Neural progenitor cell (in vitro differentiated cells): ENCODE measurements around the gene INPP5J. TPM values are rescaled to one million over a fixed set of nuclear protein-coding genes. Genes with fewer than 3 reads are reported as not detected.

Experiments
- DNase-seq: peaks from one replicate; pipeline ENCODE4 v3.0.0-alpha.2; 2016; ENCODE audit warnings: low spot score
- H2AFZ ChIP-seq: fragments of 200-600 bp; sonication (generic); replicated peaks from 2 replicates; pipeline ENCODE4 v1.6.1; 2016; ENCODE audit warnings: antibody characterized with exemption
- H3F3A ChIP-seq: fragments of 200-600 bp; sonication (generic); 2 replicates; pipeline ENCODE4 v1.6.1; 2016; ENCODE audit warnings: antibody characterized with exemption, low read depth
- H3K27ac ChIP-seq: fragments of 200-600 bp; sonication (generic); 2 replicates; pipeline ENCODE4 v1.5.1; 2016; ENCODE audit warnings: mild to moderate bottlenecking
- H3K27me3 ChIP-seq: fragments of 200-600 bp; sonication (generic); 2 replicates; pipeline ENCODE4 v1.6.1; 2016; ENCODE audit warnings: mild to moderate bottlenecking, moderate library complexity
- H3K36me3 ChIP-seq: fragments of 200-600 bp; sonication (generic); 2 replicates; pipeline ENCODE4 v1.5.1; 2016
- H3K4me1 ChIP-seq: fragments of 200-600 bp; sonication (generic); 2 replicates; pipeline ENCODE4 v1.6.1; 2016; ENCODE audit warnings: mixed run types
- H3K4me2 ChIP-seq: fragments of 200-600 bp; sonication (generic); 2 replicates; pipeline ENCODE4 v1.6.1; 2016
- H3K4me3 ChIP-seq: fragments of 200-600 bp; sonication (generic); 2 replicates; pipeline ENCODE4 v1.5.1; 2016
- H3K79me2 ChIP-seq: fragments of 200-600 bp; sonication (generic); 2 replicates; pipeline ENCODE4 v1.6.1; 2016; ENCODE audit warnings: low read depth
- H3K9ac ChIP-seq: fragments of 200-600 bp; sonication (generic); 2 replicates; pipeline ENCODE4 v1.6.1; 2016
- H3K9me3 ChIP-seq: fragments of 200-600 bp; sonication (generic); 2 replicates; pipeline ENCODE4 v1.5.1; 2016; ENCODE audit warnings: low read depth
- H4K20me1 ChIP-seq: fragments of 200-600 bp; sonication (generic); 2 replicates; pipeline ENCODE4 v1.6.1; 2016; ENCODE audit warnings: low read depth
- H3K27ac Mint-ChIP-seq: 3 replicates; pipeline ENCODE4 v1.8.0; 2021; ENCODE audit warnings: mixed read lengths
- H3K27me3 Mint-ChIP-seq: 2 replicates; pipeline ENCODE4 v1.8.0; 2022; ENCODE audit warnings: low read depth, mild to moderate bottlenecking, inconsistent platforms, moderate library complexity, mixed read lengths; ENCODE audit not compliant: insufficient read depth
- H3K36me3 Mint-ChIP-seq: 3 replicates; pipeline ENCODE4 v1.8.0; 2021; ENCODE audit warnings: mixed read lengths
- H3K4me1 Mint-ChIP-seq: 3 replicates; pipeline ENCODE4 v1.8.0; 2021; ENCODE audit warnings: mixed read lengths
- H3K4me3 Mint-ChIP-seq: 3 replicates; pipeline ENCODE4 v1.8.0; 2021; ENCODE audit warnings: mild to moderate bottlenecking, moderate library complexity, mixed read lengths
- H3K9me3 Mint-ChIP-seq: 3 replicates; pipeline ENCODE4 v1.8.0; 2020; ENCODE audit warnings: mixed read lengths
- EZH2 ChIP-seq: fragments of 200-600 bp; sonication (generic); IDR thresholded peaks from 2 replicates; pipeline ENCODE4 v1.6.1; 2017; ENCODE audit warnings: antibody characterized with exemption, mild to moderate bottlenecking, moderate library complexity
- EZH2phosphoT487 ChIP-seq: fragments of 200-600 bp; sonication (generic); IDR thresholded peaks from 2 replicates; pipeline ENCODE4 v1.6.1; 2017; ENCODE audit warnings: antibody characterized with exemption
- total RNA-seq: library from RNA; depleted of rRNA; stranded (reverse); fragments of >200 nt; gene quantifications from 2 replicates; pipeline ENCODE4 v1.2.3, GENCODE V29; 2015; ENCODE audit warnings: low replicate concordance
- TF ChIP-seq, protein P1 (sequence below): fragments of 200-600 bp; sonication (generic); IDR thresholded peaks from 2 replicates; pipeline ENCODE4 v1.5.1; 2017; ENCODE audit warnings: antibody characterized with exemption, mild to moderate bottlenecking

INPP5J gene
- total RNA-seq, 1 donor from 2014 or later = 1.5 TPM

DNA sequence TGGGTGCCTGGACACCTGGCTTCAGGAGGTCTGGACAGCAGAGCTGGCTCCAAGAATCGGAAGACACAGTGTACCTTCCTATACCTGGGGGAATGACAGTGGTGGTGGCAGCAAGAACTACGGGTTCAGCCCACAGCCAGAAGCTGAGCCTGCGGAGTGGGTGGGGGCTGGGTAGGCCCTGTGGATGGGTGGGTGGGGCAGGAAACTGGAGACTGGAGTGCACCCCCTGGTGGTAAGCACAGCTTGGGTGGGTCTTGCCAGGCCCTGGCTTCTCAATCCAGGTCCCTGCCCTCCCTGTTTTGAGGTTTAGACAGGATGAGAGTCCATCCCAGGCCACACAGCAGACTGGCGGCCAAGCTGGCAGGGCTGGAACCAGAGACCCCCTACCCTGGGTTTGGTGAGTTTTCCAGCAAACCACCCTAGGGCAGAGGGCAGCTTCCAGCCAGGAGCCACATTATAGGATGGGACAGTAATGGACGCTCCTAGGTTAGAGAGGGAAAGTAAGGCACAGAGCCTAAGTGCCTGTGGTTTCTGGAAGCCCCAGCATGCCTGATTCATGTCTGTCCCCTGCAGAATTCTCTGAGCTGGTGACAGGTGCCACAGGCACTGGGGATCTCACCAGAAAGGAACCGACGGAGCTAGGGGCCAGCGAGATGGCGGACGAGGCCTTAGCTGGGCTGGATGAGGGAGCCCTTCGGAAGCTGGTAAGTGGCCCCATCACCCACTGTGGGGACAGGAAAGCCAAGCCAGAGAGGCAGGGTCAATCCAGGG lies 40.0 kb upstream of the INPP5J start:
- peaks cover 24% of the 10 kb centered on the region for H3K4me1 Mint-ChIP-seq
- Histone ChIP-seq H2AFZ (no peak overlapping the region), H3K9me3 (no peaks in the 10 kb centered on the region), H4K20me1 (peaks cover 2% of the 10 kb centered on the region), H3K9ac (no peak overlapping the region), H3K4me2 (no peak overlapping the region), H3F3A (peaks cover 11% of the 10 kb centered on the region), H3K79me2 (peaks cover 9% of the 10 kb centered on the region), H3K27me3 (no peaks in the 10 kb centered on the region), H3K4me1 (peaks cover 4% of the 10 kb centered on the region), H3K27ac (no peak overlapping the region), H3K4me3 (no peak overlapping the region), H3K36me3 (no peaks in the 10 kb centered on the region)
- peaks cover 2% of the 10 kb centered on the region for H3K36me3 Mint-ChIP-seq
- peak; percentile 45 for DNase-seq
- H3K27me3 Mint-ChIP-seq = peaks cover 12% of the 10 kb centered on the region
- TF ChIP-seq, protein P1, sequence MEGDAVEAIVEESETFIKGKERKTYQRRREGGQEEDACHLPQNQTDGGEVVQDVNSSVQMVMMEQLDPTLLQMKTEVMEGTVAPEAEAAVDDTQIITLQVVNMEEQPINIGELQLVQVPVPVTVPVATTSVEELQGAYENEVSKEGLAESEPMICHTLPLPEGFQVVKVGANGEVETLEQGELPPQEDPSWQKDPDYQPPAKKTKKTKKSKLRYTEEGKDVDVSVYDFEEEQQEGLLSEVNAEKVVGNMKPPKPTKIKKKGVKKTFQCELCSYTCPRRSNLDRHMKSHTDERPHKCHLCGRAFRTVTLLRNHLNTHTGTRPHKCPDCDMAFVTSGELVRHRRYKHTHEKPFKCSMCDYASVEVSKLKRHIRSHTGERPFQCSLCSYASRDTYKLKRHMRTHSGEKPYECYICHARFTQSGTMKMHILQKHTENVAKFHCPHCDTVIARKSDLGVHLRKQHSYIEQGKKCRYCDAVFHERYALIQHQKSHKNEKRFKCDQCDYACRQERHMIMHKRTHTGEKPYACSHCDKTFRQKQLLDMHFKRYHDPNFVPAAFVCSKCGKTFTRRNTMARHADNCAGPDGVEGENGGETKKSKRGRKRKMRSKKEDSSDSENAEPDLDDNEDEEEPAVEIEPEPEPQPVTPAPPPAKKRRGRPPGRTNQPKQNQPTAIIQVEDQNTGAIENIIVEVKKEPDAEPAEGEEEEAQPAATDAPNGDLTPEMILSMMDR = peak; percentile 47
- TF ChIP-seq EZH2phosphoT487 = no peak
- peak overlapping the region; percentile 92 for H3K4me3 Mint-ChIP-seq
- no peak overlapping the region for H3K27ac Mint-ChIP-seq
- no peaks in the 10 kb centered on the region for H3K9me3 Mint-ChIP-seq

DNA sequence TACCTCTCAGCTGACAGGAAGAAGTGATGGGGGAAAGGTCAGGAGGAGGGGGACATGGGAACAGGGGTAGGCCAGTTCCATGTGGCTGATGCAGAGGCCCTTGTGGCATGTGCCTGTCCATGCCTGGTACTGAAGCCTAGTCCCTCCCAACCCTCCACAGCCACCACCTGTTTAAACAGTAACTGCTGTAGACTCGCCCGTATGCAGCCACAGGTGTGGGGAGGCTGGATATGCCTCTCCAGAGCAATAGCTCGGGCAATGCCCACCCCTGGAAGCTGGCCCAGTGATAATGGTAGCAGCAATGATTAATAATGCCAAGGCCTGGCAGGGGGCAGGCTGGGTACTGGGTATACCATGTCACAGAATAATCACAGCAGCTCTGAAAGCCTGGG lies 39.4 kb upstream of the INPP5J start:
- H3K27me3 Mint-ChIP-seq = peaks cover 12% of the 10 kb centered on the region
- H3K4me2 ChIP-seq = peak overlapping the region; percentile 89
- H3K27ac Mint-ChIP-seq = no peak overlapping the region
- H3K4me3 Mint-ChIP-seq = no peak overlapping the region
- DNase-seq = no peak
- TF ChIP-seq EZH2phosphoT487 = no peak
- TF ChIP-seq, protein P1 = no peak
- no peak for TF ChIP-seq EZH2
- H4K20me1 ChIP-seq = peaks cover 2% of the 10 kb centered on the region
- H3K4me3 ChIP-seq = no peak overlapping the region
- H3K79me2 ChIP-seq = peaks cover 9% of the 10 kb centered on the region
- no peaks in the 10 kb centered on the region for H3K9me3 ChIP-seq
- no peak overlapping the region for H3K27ac ChIP-seq
- H3K4me1 ChIP-seq = peaks cover 4% of the 10 kb centered on the region
- H3K36me3 Mint-ChIP-seq = peaks cover 2% of the 10 kb centered on the region
- H3K9ac ChIP-seq = no peak overlapping the region
- no peak overlapping the region for H2AFZ ChIP-seq
- no peaks in the 10 kb centered on the region for H3K9me3 Mint-ChIP-seq
- peaks cover 24% of the 10 kb centered on the region for H3K4me1 Mint-ChIP-seq
- no peaks in the 10 kb centered on the region for H3K36me3 ChIP-seq
- H3K27me3 ChIP-seq = no peaks in the 10 kb centered on the region
- H3F3A ChIP-seq = peaks cover 11% of the 10 kb centered on the region

DNA sequence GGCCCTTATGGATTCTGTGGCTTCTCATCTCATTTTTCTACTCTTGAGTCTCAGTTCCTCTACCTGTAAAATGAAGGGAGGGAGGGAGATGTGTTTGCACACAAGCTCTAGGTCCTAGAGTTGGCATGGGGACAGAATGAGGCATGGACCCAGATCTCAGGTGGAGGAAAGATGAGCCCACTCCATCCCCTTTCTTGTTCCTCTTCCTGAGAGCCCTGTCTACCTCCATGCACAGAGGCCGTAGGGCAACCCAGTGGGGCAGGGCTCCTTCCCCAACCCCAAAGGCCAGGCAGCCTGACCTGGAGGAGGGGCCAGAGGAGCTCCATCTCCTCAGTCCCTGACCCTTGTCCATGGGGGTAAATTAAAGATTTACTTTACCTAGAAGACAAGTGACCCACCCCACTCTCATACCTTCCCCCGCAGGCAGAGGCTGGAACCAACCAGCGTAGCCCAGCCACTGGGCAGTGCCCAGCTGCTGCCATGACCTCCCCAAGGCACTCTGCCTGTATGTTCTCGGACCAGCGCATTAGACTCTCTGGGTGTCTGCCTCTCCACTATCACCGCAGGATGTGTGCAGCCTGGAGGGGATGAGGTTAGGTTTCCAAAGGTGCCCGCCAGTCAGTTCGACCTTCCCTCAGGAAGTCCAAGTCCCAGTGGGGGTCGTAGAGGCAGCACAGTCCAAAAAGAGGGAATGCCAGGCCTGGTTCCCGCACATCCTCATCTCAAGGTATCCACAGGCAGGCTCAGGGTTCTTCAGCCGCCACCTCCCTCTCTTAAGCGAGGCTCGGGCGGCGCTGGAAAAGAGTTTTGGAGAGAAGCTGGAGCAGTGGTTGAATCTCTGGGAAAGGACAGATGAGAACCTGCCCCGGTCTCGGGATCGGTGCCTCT lies 38.6 kb upstream of the INPP5J start:
- Histone ChIP-seq H3F3A (peaks cover 11% of the 10 kb centered on the region), H3K27ac (no peak overlapping the region), H3K79me2 (peaks cover 9% of the 10 kb centered on the region), H3K4me1 (peaks cover 4% of the 10 kb centered on the region), H3K4me3 (peak overlapping the region; percentile 64), H3K36me3 (no peaks in the 10 kb centered on the region), H3K4me2 (peak overlapping the region; percentile 89), H3K9ac (no peak overlapping the region), H4K20me1 (peaks cover 2% of the 10 kb centered on the region), H3K9me3 (no peaks in the 10 kb centered on the region), H3K27me3 (no peaks in the 10 kb centered on the region), H2AFZ (peak overlapping the region; percentile 86)
- no peak for DNase-seq
- H3K36me3 Mint-ChIP-seq = peaks cover 2% of the 10 kb centered on the region
- peaks cover 12% of the 10 kb centered on the region for H3K27me3 Mint-ChIP-seq
- no peak overlapping the region for H3K27ac Mint-ChIP-seq
- peak overlapping the region; percentile 78 for H3K4me3 Mint-ChIP-seq
- peaks cover 26% of the 10 kb centered on the region for H3K4me1 Mint-ChIP-seq
- no peaks in the 10 kb centered on the region for H3K9me3 Mint-ChIP-seq
- no peak for TF ChIP-seq EZH2phosphoT487
- TF ChIP-seq EZH2 = no peak
- TF ChIP-seq, protein P1 = no peak
